Caki2 (cell line): ENCODE measurements around the gene GET4. TPM values are rescaled to one million over a fixed set of nuclear protein-coding genes. Genes with fewer than 3 reads are reported as not detected.
A peak's percentile ranks its signal among the peaks of the same experiment; 100 is the strongest.
"Not testable (repeated sequence)": the region's sequence is repeated elsewhere in the genome, so short reads cannot be mapped to it uniquely, and the experiment has no call there.

Experiments
- DNase-seq: peaks from one replicate; pipeline ENCODE4 v3.0.0-alpha.2; 2015; ENCODE audit warnings: low read depth
- in situ Hi-C: cut with HindIII; loops from 2 replicates; pipeline ENCODE4 v1.10.0; 2016; ENCODE audit warnings: low sequenced_read_pairs, low pct_unique_long_range_greater_than_20kb, mixed read lengths
- total RNA-seq: library from RNA; depleted of rRNA; stranded (reverse); fragments of >200 nt; shearing (Covaris generic); gene quantifications from 2 replicates; pipeline ENCODE4 v1.2.3, GENCODE V29; 2014; ENCODE audit warnings: low replicate concordance

GET4 gene
- total RNA-seq, 1 experiment from 2014 or later, result 117 TPM

GRCh38 chr7:844043-844442 is 32.3 kb upstream of the GET4 start:
- DNase-seq, result no peak
- in situ Hi-C loops, result no loop called here

GRCh38 chr7:844514-844913 is 31.8 kb upstream of the GET4 start:
- in situ Hi-C loops, result no loop called here
- DNase-seq, result no peak

- in situ Hi-C loops, result no loop called here
- DNase-seq, result no peak
These were observed 31.3 kb upstream of the GET4 start for GRCh38 chr7:845091-845490.

- in situ Hi-C loops, result no loop called here
- DNase-seq, result no peak
These were observed 30.6 kb upstream of the GET4 start for GRCh38 chr7:845731-846130.

- in situ Hi-C loops, result not testable (repeated sequence)
These were observed 29.2 kb upstream of the GET4 start for GRCh38 chr7:846958-847650.

GRCh38 chr7:847728-848127 is 28.6 kb upstream of the GET4 start:
- in situ Hi-C loops, DNase-seq: not testable (repeated sequence)

More at GRCh38 chr7:846958-847650, 29.2 kb upstream of the GET4 start:
- DNase-seq, result not testable (repeated sequence)

GRCh38 chr7:849145-849544 is 27.2 kb upstream of the GET4 start:
- DNase-seq, result no peak
- in situ Hi-C loops, result no loop called here

- in situ Hi-C loops, result no loop called here
- no peak for DNase-seq
These were observed 26.6 kb upstream of the GET4 start for GRCh38 chr7:849781-850180.

- no peak for DNase-seq
- in situ Hi-C loops, result no loop called here
These were observed 25.1 kb upstream of the GET4 start for GRCh38 chr7:851204-851603.

- DNase-seq, result no peak
- in situ Hi-C loops, result no loop called here
These were observed 22.8 kb upstream of the GET4 start for GRCh38 chr7:853366-854117.

- no peak for DNase-seq
- in situ Hi-C loops, result no loop called here
These were observed 22.1 kb upstream of the GET4 start for GRCh38 chr7:854118-854775.

- no peak for DNase-seq
- in situ Hi-C loops, result no loop called here
These were observed 20.5 kb upstream of the GET4 start for GRCh38 chr7:855686-856369.

GRCh38 chr7:856444-857095 is 19.8 kb upstream of the GET4 start:
- no peak for DNase-seq
- in situ Hi-C loops, result no loop called here

GRCh38 chr7:857661-858060 is 18.7 kb upstream of the GET4 start:
- DNase-seq, result no peak
- in situ Hi-C loops, result no loop called here

GRCh38 chr7:859359-860030 is 16.9 kb upstream of the GET4 start:
- in situ Hi-C loops, result no loop called here
- peak; percentile 41 for DNase-seq

- in situ Hi-C loops, result no loop called here
- DNase-seq, result no peak
These were observed 16.2 kb upstream of the GET4 start for GRCh38 chr7:860149-860548.

- DNase-seq, result no peak
- in situ Hi-C loops, result no loop called here
These were observed 15.1 kb upstream of the GET4 start for GRCh38 chr7:861222-861621.

GRCh38 chr7:862157-862556 is 14.2 kb upstream of the GET4 start:
- in situ Hi-C loops, result no loop called here

More at GRCh38 chr7:862157-862556, 14.2 kb upstream of the GET4 start:
- no peak for DNase-seq
